HG02678 (cell line): Measurements from ENCODE around the gene GPR146.
"Not testable (repeated sequence)": the region's sequence is repeated elsewhere in the genome, so short reads cannot be mapped to it uniquely, and the experiment has no call there.

Source experiments
- ATAC-seq: cut with Tn5 transposase; IDR thresholded peaks from one replicate; pipeline ENCODE4 v1.9.1; 2021; ENCODE audit warnings: mild to moderate bottlenecking, moderate library complexity; ENCODE audit not compliant: unreplicated experiment

The GPR146 gene

GRCh38 chr7:1074018-1074417 lies 29.7 kb downstream of the GPR146 start:
- not testable (repeated sequence) for ATAC-seq

- ATAC-seq, result no peak
These were observed 30.5 kb downstream of the GPR146 start for GRCh38 chr7:1074593-1075431.

GRCh38 chr7:1076184-1077072 lies 32.1 kb downstream of the GPR146 start:
- no peak for ATAC-seq

- no peak for ATAC-seq
These were observed 34.2 kb downstream of the GPR146 start for GRCh38 chr7:1078519-1078918.

GRCh38 chr7:1078985-1079384 lies 34.6 kb downstream of the GPR146 start:
- no peak for ATAC-seq

- ATAC-seq, result no peak
These were observed 35.2 kb downstream of the GPR146 start for GRCh38 chr7:1079546-1079945.

GRCh38 chr7:1080252-1080920 lies 36.0 kb downstream of the GPR146 start:
- no peak for ATAC-seq

- no peak for ATAC-seq
These were observed 36.5 kb downstream of the GPR146 start for GRCh38 chr7:1080921-1081255.

- ATAC-seq, result no peak
These were observed 37.0 kb downstream of the GPR146 start for GRCh38 chr7:1081336-1081735.

- no peak for ATAC-seq
These were observed 37.6 kb downstream of the GPR146 start for GRCh38 chr7:1081931-1082401.

- ATAC-seq, result no peak
These were observed 39.6 kb downstream of the GPR146 start for GRCh38 chr7:1083729-1084657.

- ATAC-seq, result no peak
These were observed 40.9 kb downstream of the GPR146 start for GRCh38 chr7:1085266-1085665.

GRCh38 chr7:1085910-1086421 lies 41.6 kb downstream of the GPR146 start:
- ATAC-seq, result no peak

GRCh38 chr7:1086588-1087464 lies 42.5 kb downstream of the GPR146 start:
- peak; percentile 77 for ATAC-seq

- no peak for ATAC-seq
These were observed 43.1 kb downstream of the GPR146 start for GRCh38 chr7:1087465-1087814.

GRCh38 chr7:1087952-1088920 lies 43.9 kb downstream of the GPR146 start, which contains the start of gene GPER1:
Gene GPER1 (plus strand): TSS chr7:1088113. CDS start chr7:1091729, 3,616 bp downstream.
- no peak for ATAC-seq

- no peak for ATAC-seq
These were observed 45.9 kb downstream of the GPR146 start for GRCh38 chr7:1090236-1090635.
